ENCODE measurements around the gene KIRREL3.

The KIRREL3 gene

GRCh38 chr11:127037001-127037400, 36.4 kb upstream of the KIRREL3 start:
- DNase-seq (ENCODE audit: insufficient read length, low spot score) (no peak), FAIRE-seq (no peak)
- TF ChIP-seq CTCF (IDR thresholded peaks at IDR 0.05; ENCODE audit: insufficient read depth, missing control alignments), result no peak

- DNase-seq (ENCODE audit: insufficient read length, low spot score), result no peak
- FAIRE-seq, result no peak
- TF ChIP-seq CTCF (IDR thresholded peaks at IDR 0.05; ENCODE audit: insufficient read depth, missing control alignments), result no peak
Observed at GRCh38 chr11:127035824-127036223, 35.3 kb upstream of the KIRREL3 start.

- FAIRE-seq, result no peak
- TF ChIP-seq CTCF (IDR thresholded peaks at IDR 0.05; ENCODE audit: insufficient read depth, missing control alignments), result no peak
- no peak for DNase-seq (ENCODE audit: insufficient read length, low spot score)
Observed at GRCh38 chr11:127034973-127035372, 34.4 kb upstream of the KIRREL3 start.

GRCh38 chr11:127028648-127029047, 28.1 kb upstream of the KIRREL3 start:
- TF ChIP-seq CTCF (IDR thresholded peaks at IDR 0.05; ENCODE audit: insufficient read depth, missing control alignments), result no peak
- no peak for FAIRE-seq
- no peak for DNase-seq (ENCODE audit: insufficient read length, low spot score)

GRCh38 chr11:127027789-127028188, 27.2 kb upstream of the KIRREL3 start:
- no peak for TF ChIP-seq CTCF (IDR thresholded peaks at IDR 0.05; ENCODE audit: insufficient read depth, missing control alignments)
- FAIRE-seq, result no peak
- DNase-seq (ENCODE audit: insufficient read length, low spot score), result no peak

- no peak for TF ChIP-seq CTCF (IDR thresholded peaks at IDR 0.05; ENCODE audit: insufficient read depth, missing control alignments)
- DNase-seq (ENCODE audit: insufficient read length, low spot score) (no peak), FAIRE-seq (no peak)
Observed at GRCh38 chr11:127027000-127027399, 26.4 kb upstream of the KIRREL3 start.

- DNase-seq (ENCODE audit: insufficient read length, low spot score), result no peak
- no peak for TF ChIP-seq CTCF (IDR thresholded peaks at IDR 0.05; ENCODE audit: insufficient read depth, missing control alignments)
- no peak for FAIRE-seq
Observed at GRCh38 chr11:127023991-127024390, 23.4 kb upstream of the KIRREL3 start.

Data from D721Med (cell line).